Measurements from ENCODE around the gene HPX. TPM values are rescaled to one million over a fixed set of nuclear protein-coding genes. Genes with fewer than 3 reads are reported as not detected.

The HPX gene
- total RNA-seq, 4 donors from 2014 or later, result 1.0 to 7.5 (median 4.8) TPM

DNA sequence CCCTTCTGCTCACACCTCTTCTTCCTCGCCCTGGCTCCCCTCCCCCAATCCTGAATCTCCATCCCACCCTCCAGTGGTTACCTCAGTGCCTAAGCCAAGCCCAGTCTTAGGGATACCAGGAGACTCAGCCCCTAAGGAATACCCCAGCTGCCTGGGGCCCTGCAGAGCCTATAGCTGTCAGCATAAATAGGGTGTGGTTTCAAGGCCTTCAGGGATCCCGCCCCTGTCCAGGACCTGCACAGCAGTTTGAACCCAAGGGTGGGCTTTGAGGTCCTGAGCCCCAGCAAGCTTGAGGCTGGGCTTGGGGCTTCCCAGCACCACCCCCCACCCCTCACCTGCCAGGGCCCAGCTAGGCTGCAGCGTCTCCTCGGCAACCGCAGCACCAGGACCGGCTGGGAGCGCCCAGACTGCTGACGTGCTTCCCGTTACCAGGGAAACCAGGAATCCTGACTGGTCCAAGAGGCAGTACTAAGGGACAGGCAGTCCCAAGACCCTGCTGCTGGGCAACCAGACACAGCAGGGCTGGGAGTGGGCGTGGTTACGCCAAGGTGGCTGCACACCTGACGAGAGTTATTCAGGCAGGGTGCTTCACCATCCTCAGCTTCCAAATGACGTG is 35.6 kb downstream of the HPX start:
- Histone ChIP-seq H3K9me3 (no peaks in the 10 kb centered on the region), H3K4me1 (peaks cover 0 to 11% (median 10%) of the 10 kb centered on the region in 4 donors), H3K27ac (peak overlapping the region in 2 of 4 donors; percentile 2 to 28), H3K36me3 (peaks cover 0 to 68% (median under 1%) of the 10 kb centered on the region in 3 donors), H3K27me3 (no peaks in the 10 kb centered on the region), H3K4me3 (no peak overlapping the region)
- 53 to 77% methylated on average over 5 to 11 of the region's 13 CpGs for WGBS, 2 donors
- TF ChIP-seq EP300 (IDR thresholded peaks at IDR 0.05), result no peak
- TF ChIP-seq POLR2A (IDR thresholded peaks at IDR 0.05), result no peak
- TF ChIP-seq, protein P1, sequence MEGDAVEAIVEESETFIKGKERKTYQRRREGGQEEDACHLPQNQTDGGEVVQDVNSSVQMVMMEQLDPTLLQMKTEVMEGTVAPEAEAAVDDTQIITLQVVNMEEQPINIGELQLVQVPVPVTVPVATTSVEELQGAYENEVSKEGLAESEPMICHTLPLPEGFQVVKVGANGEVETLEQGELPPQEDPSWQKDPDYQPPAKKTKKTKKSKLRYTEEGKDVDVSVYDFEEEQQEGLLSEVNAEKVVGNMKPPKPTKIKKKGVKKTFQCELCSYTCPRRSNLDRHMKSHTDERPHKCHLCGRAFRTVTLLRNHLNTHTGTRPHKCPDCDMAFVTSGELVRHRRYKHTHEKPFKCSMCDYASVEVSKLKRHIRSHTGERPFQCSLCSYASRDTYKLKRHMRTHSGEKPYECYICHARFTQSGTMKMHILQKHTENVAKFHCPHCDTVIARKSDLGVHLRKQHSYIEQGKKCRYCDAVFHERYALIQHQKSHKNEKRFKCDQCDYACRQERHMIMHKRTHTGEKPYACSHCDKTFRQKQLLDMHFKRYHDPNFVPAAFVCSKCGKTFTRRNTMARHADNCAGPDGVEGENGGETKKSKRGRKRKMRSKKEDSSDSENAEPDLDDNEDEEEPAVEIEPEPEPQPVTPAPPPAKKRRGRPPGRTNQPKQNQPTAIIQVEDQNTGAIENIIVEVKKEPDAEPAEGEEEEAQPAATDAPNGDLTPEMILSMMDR (IDR thresholded peaks at IDR 0.05), result no peak
- no peak for DNase-seq (ENCODE audit: low spot score in 2 of 2)

DNA sequence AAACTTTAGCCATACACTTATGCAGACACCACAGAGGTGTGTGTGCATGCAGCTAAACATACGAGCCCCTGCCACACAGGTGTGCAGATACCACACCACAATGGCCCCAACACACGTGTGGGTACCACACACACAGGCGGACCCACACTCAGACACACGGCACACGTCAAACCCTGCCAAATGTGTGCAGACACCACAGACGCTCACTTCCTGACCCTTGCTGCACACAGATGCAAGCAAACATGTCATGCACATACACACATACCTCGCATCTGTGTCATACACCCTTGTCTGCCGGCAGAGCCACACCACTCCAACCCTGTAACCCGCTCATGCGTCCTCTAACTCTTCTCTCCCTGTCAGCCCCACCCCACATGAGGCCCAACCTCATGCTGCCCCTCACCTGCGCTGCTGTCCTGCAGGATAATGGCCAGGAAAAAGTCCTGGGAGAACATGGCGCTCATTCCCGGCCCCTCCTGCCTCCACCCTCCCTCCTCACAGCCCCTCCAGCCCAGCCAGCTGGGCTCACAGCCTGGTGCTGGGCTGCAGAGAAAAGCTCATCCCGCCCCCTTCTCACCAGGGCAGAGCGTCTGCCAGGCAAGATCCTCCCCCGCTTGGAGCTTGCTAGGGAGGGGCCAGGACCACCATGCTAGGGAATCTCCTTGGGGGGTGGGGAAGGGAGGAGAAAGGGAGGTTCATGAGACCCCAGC is 36.3 kb downstream of the HPX start:
- Histone ChIP-seq H3K4me1 (peaks cover 0 to 11% (median 10%) of the 10 kb centered on the region in 4 donors), H3K27ac (peak overlapping the region in 2 of 4 donors; percentile 2 to 28), H3K9me3 (no peaks in the 10 kb centered on the region), H3K27me3 (no peaks in the 10 kb centered on the region), H3K4me3 (no peak overlapping the region), H3K36me3 (peaks cover 0 to 68% (median 5%) of the 10 kb centered on the region in 3 donors)
- DNase-seq (ENCODE audit: low spot score in 2 of 2), result no peak
- WGBS, 2 donors, result 67 to 73% methylated on average over 16 of the region's 16 CpGs
- TF ChIP-seq, protein P1 (IDR thresholded peaks at IDR 0.05), result no peak
- no peak for TF ChIP-seq POLR2A (IDR thresholded peaks at IDR 0.05)
- no peak for TF ChIP-seq EP300 (IDR thresholded peaks at IDR 0.05)

DNA sequence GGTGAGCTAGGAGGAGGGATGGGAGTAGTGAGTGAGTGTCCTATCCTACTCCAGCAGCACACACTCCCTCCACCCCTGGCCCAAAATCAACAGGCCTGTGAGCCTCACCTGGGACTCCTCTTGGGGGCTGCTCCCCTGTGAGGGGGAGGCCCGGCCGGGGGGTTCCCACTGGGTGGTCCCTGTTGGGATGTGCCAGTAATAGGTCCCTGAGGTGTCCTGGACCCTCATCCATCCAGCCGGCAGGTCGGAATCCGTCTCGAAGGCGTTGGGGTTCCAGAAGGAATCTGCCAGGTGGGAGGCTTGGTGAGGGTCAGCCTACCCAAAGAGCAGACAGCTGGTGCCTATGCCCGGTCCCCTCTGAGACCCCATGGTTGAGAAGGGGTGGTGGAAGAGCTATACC is 37.2 kb downstream of the HPX start:
- TF ChIP-seq POLR2A (IDR thresholded peaks at IDR 0.05) (no peak), EP300 (IDR thresholded peaks at IDR 0.05) (no peak)
- TF ChIP-seq, protein P1 (IDR thresholded peaks at IDR 0.05), result no peak
- no peak overlapping the region for H3K4me3 ChIP-seq
- no peaks in the 10 kb centered on the region for H3K9me3 ChIP-seq
- DNase-seq (ENCODE audit: low spot score in 2 of 2), result no peak
- peak overlapping the region in 1 of 4 donors; percentile 67 for H3K27ac ChIP-seq
- peaks cover 0 to 70% (median 5%) of the 10 kb centered on the region in 3 donors for H3K36me3 ChIP-seq
- WGBS, 2 donors, result 83 to 88% methylated on average over 4 to 8 of the region's 8 CpGs
- H3K27me3 ChIP-seq, result no peaks in the 10 kb centered on the region
- peaks cover 0 to 11% (median 10%) of the 10 kb centered on the region in 4 donors for H3K4me1 ChIP-seq

DNA sequence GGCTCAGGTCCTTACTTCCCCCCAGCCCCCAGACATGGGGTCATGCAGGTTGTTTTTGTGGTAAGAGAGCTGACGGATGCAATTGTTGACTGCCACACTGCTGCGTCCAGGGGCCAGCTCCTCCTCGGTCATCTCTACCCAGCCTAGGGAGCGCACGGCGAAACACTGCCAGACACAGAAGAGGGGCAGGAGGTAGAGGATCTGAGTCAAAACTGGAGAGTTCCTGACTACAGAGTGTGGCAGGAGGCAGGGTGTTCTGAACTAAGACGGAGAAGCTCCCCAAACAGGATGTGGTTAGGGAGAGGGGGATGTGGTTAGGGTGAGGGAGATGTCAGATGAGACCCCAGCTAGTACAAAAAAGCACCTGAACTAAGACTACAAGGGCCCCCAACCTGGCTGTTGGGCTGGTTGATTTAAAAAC is 38.2 kb downstream of the HPX start:
- WGBS, 2 donors, result 73 to 84% methylated on average over 7 of the region's 7 CpGs
- no peaks in the 10 kb centered on the region for H3K9me3 ChIP-seq

More for the DNA sequence above, 38.2 kb downstream of the HPX start:
- H3K27ac ChIP-seq, result peak overlapping the region in 1 of 4 donors; percentile 67
- H3K4me1 ChIP-seq, result peaks cover 0 to 15% (median 10%) of the 10 kb centered on the region in 4 donors
- TF ChIP-seq, protein P1 (IDR thresholded peaks at IDR 0.05), result no peak
- TF ChIP-seq POLR2A (IDR thresholded peaks at IDR 0.05), result no peak
- TF ChIP-seq EP300 (IDR thresholded peaks at IDR 0.05), result no peak
- no peaks in the 10 kb centered on the region for H3K27me3 ChIP-seq
- no peak for DNase-seq (ENCODE audit: low spot score in 2 of 2)
- peaks cover 0 to 78% (median 8%) of the 10 kb centered on the region in 3 donors for H3K36me3 ChIP-seq
- no peak overlapping the region for H3K4me3 ChIP-seq
